ENCODE measurements around the gene ULK4. TPM values are rescaled to one million over a fixed set of nuclear protein-coding genes. Genes with fewer than 3 reads are reported as not detected.

The ULK4 gene
- total and polyA plus RNA-seq, 12 donors = 1.6 to 24.5 (median 6.9) TPM

DNA sequence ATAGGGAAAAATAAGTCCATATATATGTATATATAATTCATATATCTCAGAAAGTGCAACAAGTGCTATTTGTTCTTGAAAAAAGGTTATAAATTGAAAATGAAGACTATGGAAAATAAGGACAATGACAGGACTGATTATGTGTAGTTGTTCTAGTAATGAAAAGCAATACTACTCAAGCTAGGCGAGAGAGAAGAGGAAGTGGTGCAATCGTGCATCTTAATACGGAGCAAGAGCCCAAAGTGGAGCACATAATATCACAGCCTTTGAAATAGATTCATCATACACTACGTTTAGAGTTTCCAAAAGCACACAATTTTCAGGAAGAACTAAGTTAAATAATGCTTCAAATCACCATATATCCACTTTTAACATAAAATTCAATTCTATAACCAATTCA lies 87.9 kb downstream of the ULK4 start:
- H3K27ac ChIP-seq = no peak overlapping the region
- H3K4me1 ChIP-seq (replicated peaks in 1 of 2) = no peaks in the 10 kb centered on the region
- intact Hi-C loops (cut with DNase I) = no loop called here
- no peaks in the 10 kb centered on the region for H3K27me3 ChIP-seq
- no peak overlapping the region for H3K4me3 ChIP-seq
- H3K36me3 ChIP-seq (replicated peaks in 1 of 2) = no peaks in the 10 kb centered on the region
- WGBS, 4 donors = 81 to 92% (median 88%) methylated on average over 4 of the region's 4 CpGs
- no peaks in the 10 kb centered on the region for H3K9me3 ChIP-seq (replicated peaks in 1 of 3)
- TF ChIP-seq POLR2A (IDR thresholded peaks at IDR 0.05) (no peak), CTCF (IDR thresholded peaks at IDR 0.05) (no peak)
- DNase-seq = no peak

- intact Hi-C loops (cut with DNase I) = no loop called here
- no peak for DNase-seq
- TF ChIP-seq CTCF (IDR thresholded peaks at IDR 0.05) = no peak
- TF ChIP-seq POLR2A (IDR thresholded peaks at IDR 0.05) = no peak
- no peaks in the 10 kb centered on the region for H3K4me1 ChIP-seq (replicated peaks in 1 of 2)
- no peaks in the 10 kb centered on the region for H3K36me3 ChIP-seq (replicated peaks in 1 of 2)
- no peak overlapping the region for H3K27ac ChIP-seq
- no peaks in the 10 kb centered on the region for H3K9me3 ChIP-seq (replicated peaks in 1 of 3)
- no peak overlapping the region for H3K4me3 ChIP-seq
- WGBS, 4 donors = 85 to 91% (median 88%) methylated on average over 1 of the region's 1 CpG
- no peaks in the 10 kb centered on the region for H3K27me3 ChIP-seq
Measured at GRCh38 chr3:41872157-41872556, 89.7 kb downstream of the ULK4 start.

- no peak for TF ChIP-seq CTCF (IDR thresholded peaks at IDR 0.05)
- no peak for TF ChIP-seq POLR2A (IDR thresholded peaks at IDR 0.05)
- no peak for DNase-seq
- H3K4me1 ChIP-seq (replicated peaks in 1 of 2) = no peaks in the 10 kb centered on the region
- intact Hi-C loops (cut with DNase I) = no loop called here
- H3K27ac ChIP-seq = no peak overlapping the region
- H3K27me3 ChIP-seq = no peaks in the 10 kb centered on the region
- no peaks in the 10 kb centered on the region for H3K36me3 ChIP-seq (replicated peaks in 1 of 2)
- H3K9me3 ChIP-seq (replicated peaks in 1 of 3) = no peaks in the 10 kb centered on the region
- 94 to 95% (median 95%) methylated on average over 2 of the region's 2 CpGs for WGBS, 4 donors
- H3K4me3 ChIP-seq = no peak overlapping the region
Measured at GRCh38 chr3:41867533-41867932, 94.4 kb downstream of the ULK4 start.

- TF ChIP-seq CTCF (IDR thresholded peaks at IDR 0.05) = no peak
- no peak for TF ChIP-seq POLR2A (IDR thresholded peaks at IDR 0.05)
- H3K4me1 ChIP-seq (replicated peaks in 1 of 2) = no peaks in the 10 kb centered on the region
- H3K27ac ChIP-seq = no peak overlapping the region
- WGBS, 4 donors = 94 to 99% (median 95%) methylated on average over 6 of the region's 6 CpGs
- H3K4me3 ChIP-seq = no peak overlapping the region
- H3K27me3 ChIP-seq = no peaks in the 10 kb centered on the region
- no peaks in the 10 kb centered on the region for H3K9me3 ChIP-seq (replicated peaks in 1 of 3)
- H3K36me3 ChIP-seq (replicated peaks in 1 of 2) = no peaks in the 10 kb centered on the region
- no peak for DNase-seq
- intact Hi-C loops (cut with DNase I) = no loop called here
Measured at GRCh38 chr3:41866298-41866697, 95.6 kb downstream of the ULK4 start.
